Measurements from ENCODE around the gene CATSPER1. TPM values are rescaled to one million over a fixed set of nuclear protein-coding genes. Genes with fewer than 3 reads are reported as not detected.

CATSPER1 gene
- total and polyA plus RNA-seq, 4 experiments from 2014 or later = not detected

DNA sequence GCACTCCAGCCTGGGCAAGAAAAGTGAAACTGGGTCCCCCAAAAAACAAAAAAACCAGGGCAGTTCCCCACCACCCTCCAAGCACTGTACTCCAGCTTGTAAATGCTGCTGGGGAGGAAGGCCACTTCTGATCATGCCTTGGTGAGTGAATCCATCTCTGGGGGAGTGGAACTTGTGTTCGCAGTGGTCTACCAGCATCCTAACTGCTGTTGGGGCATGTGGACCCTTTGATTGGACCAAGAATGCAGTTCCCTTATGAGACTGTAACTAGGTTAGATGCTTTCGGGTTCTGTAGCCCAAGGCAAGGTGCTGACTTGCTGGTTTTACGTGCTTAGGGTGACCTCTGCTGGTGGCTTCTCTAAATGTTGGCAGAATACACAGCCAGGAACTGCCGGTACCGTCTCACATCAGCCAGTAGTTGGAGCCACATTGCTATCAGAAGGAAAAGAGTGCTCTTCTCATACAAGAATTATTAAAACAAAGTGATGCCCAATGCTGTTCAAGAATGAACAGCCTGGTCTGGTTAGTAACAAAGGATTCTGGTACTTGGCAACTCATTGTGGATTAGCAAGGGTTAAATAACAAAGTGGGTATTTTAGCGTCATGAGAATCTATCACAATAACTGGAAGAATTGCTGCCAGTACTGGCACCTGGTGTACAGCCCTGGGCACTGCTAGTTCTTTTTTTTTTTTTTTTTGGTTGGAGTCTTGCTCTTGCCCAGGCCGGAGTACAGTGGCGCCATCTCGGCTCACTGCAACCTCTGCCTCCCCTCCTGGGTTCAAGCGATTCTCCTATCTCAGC lies 37.3 kb downstream of the CATSPER1 start:
- peak overlapping the region; percentile 68 to 95 (median 86) for H3K27ac Mint-ChIP-seq
- POLR2A ChIA-PET (ENCODE audit: partially characterized antibody) = interaction anchor here (0.7 to 2.9 kb wide), 7 partner anchors 70 to 277 kb away, joined by 3 to 18 read pairs (median 6); partner anchors contain the start of genes C11orf68, CCDC85B, DRAP1 and FIBP
- CTCF ChIA-PET (ENCODE audit: partially characterized antibody) = interaction anchor here (0.7 to 13.9 kb wide), 13 partner anchors 9 to 277 kb away, joined by 3 to 255 read pairs (median 4); partner anchors contain the start of genes CCDC85B, FIBP and KAT5
- H3K9me3 ChIP-seq (ENCODE audit: control insufficient read depth in 1 of 2, low read length in 2 of 2) = no peaks in the 10 kb centered on the region
- H3K4me1 ChIP-seq (ENCODE audit: insufficient read depth, low read length) = peaks cover 6% of the 10 kb centered on the region
- H3K27ac ChIP-seq (ENCODE audit: low read depth, low read length) = no peak overlapping the region
- H3K36me3 ChIP-seq (ENCODE audit: insufficient read depth, low read length) = no peaks in the 10 kb centered on the region
- intact Hi-C loops (cut with micrococcal nuclease) = loop anchor here (1.0 kb wide), 8 partner anchors 33 to 283 kb away; partner anchors contain the start of genes AP5B1, FIBP and KAT5
- H3K36me3 Mint-ChIP-seq = peaks cover 0 to 3% of the 10 kb centered on the region in 2 donors
- no peak overlapping the region for H3K4me3 ChIP-seq (ENCODE audit: low read length in 2 of 2)
- peaks cover 5 to 7% (median 6%) of the 10 kb centered on the region in 4 donors for H3K4me1 Mint-ChIP-seq
- no peaks in the 10 kb centered on the region for H3K9me3 Mint-ChIP-seq
- no peaks in the 10 kb centered on the region for H3K27me3 ChIP-seq (ENCODE audit: insufficient read depth, low read length)
- peak overlapping the region in 1 of 8 donors; percentile 3 for H3K4me3 Mint-ChIP-seq
- no peaks in the 10 kb centered on the region for H3K27me3 Mint-ChIP-seq
- peak; percentile 92 to 94 (median 93) for DNase-seq

DNA sequence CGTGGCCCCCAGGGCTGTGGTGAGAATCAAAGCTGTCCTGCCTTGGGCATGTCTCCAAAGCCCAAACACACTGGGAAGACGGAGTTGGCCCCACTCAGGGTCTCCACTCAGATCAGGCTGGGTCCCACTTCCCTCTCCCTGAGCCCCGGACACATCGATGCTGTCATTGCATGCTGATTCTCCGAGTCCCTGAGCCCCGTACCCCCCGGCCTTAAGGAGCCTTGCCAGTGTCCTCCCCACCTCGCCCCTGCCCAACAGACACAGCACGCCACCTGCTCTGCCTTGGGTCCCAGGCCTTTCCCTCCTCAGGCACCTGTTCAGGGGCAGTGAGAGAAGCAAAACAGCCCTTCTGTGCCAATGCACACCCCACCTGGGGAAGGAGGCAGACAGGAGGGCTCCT lies 38.9 kb downstream of the CATSPER1 start:
- no peaks in the 10 kb centered on the region for H3K9me3 ChIP-seq (ENCODE audit: control insufficient read depth in 1 of 2, low read length in 2 of 2)
- no peaks in the 10 kb centered on the region for H3K36me3 ChIP-seq (ENCODE audit: insufficient read depth, low read length)
- peak overlapping the region in 1 of 7 donors; percentile 77 for H3K27ac Mint-ChIP-seq
- POLR2A ChIA-PET (ENCODE audit: partially characterized antibody) = interaction anchor here (1.5 kb wide), 1 partner anchor 276 kb away, joined by 6 read pairs; the partner anchor contains the start of gene KAT5
- H3K4me3 ChIP-seq (ENCODE audit: low read length in 2 of 2) = no peak overlapping the region
- H3K4me3 Mint-ChIP-seq = no peak overlapping the region
- H3K27ac ChIP-seq (ENCODE audit: low read depth, low read length) = no peak overlapping the region
- no peaks in the 10 kb centered on the region for H3K27me3 Mint-ChIP-seq
- H3K9me3 Mint-ChIP-seq = no peaks in the 10 kb centered on the region
- CTCF ChIA-PET (ENCODE audit: partially characterized antibody) = interaction anchor here (13.9 kb wide), 1 partner anchor 100 kb away, joined by 255 read pairs; the partner anchor contains the start of genes CCDC85B and FIBP
- intact Hi-C loops (cut with micrococcal nuclease) = no loop called here
- peaks cover 5 to 7% (median 6%) of the 10 kb centered on the region in 4 donors for H3K4me1 Mint-ChIP-seq
- H3K27me3 ChIP-seq (ENCODE audit: insufficient read depth, low read length) = no peaks in the 10 kb centered on the region
- DNase-seq = peak in 1 of 5 donors; percentile 29
- peaks cover 0 to 3% of the 10 kb centered on the region in 2 donors for H3K36me3 Mint-ChIP-seq
- peaks cover 6% of the 10 kb centered on the region for H3K4me1 ChIP-seq (ENCODE audit: insufficient read depth, low read length)

DNA sequence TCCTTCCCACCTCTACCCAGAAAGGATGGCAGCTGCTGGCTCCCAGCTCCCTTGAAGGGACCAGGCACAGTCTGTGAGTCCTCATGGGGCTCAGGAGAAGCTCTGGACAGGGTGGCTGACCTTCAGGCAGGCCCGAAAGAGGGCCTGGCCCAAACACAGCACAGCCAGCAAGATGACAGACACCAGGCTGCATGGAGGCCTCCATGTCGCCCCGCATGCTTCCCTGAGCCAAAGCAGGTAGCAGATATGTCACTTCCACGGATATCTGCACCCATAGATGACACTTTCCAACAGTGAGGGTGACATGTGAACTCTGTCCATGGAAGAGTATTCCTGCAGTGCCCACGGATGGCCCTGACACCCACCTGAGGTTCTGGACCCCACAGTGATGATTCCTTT lies 42.7 kb downstream of the CATSPER1 start:
- Histone ChIP-seq H3K36me3 (ENCODE audit: insufficient read depth, low read length) (peaks cover 8% of the 10 kb centered on the region), H3K4me1 (ENCODE audit: insufficient read depth, low read length) (no peaks in the 10 kb centered on the region), H3K9me3 (ENCODE audit: control insufficient read depth in 1 of 2, low read length in 2 of 2) (no peaks in the 10 kb centered on the region), H3K27me3 (ENCODE audit: insufficient read depth, low read length) (no peaks in the 10 kb centered on the region), H3K27ac (ENCODE audit: low read depth, low read length) (no peak overlapping the region), H3K4me3 (ENCODE audit: low read length in 2 of 2) (no peak overlapping the region)
- H3K9me3 Mint-ChIP-seq = no peaks in the 10 kb centered on the region
- H3K27ac Mint-ChIP-seq = no peak overlapping the region
- no peak overlapping the region for H3K4me3 Mint-ChIP-seq
- ChIA-PET CTCF (ENCODE audit: partially characterized antibody) (interaction anchor here (0.6 to 13.9 kb wide), 3 partner anchors 8 to 204 kb away, joined by 3 to 255 read pairs (median 7); partner anchors contain the start of genes CCDC85B and FIBP), POLR2A (ENCODE audit: partially characterized antibody) (interaction anchor here (1.3 kb wide), 1 partner anchor 99 kb away, joined by 6 read pairs; no protein-coding TSS in a partner anchor)
- DNase-seq = peak in 1 of 5 donors; percentile 3
- no peaks in the 10 kb centered on the region for H3K27me3 Mint-ChIP-seq
- peaks cover 8 to 13% of the 10 kb centered on the region in 2 donors for H3K36me3 Mint-ChIP-seq
- H3K4me1 Mint-ChIP-seq = peaks cover 0 to 2% (median 0%) of the 10 kb centered on the region in 4 donors
- intact Hi-C loops (cut with micrococcal nuclease) = no loop called here

DNA sequence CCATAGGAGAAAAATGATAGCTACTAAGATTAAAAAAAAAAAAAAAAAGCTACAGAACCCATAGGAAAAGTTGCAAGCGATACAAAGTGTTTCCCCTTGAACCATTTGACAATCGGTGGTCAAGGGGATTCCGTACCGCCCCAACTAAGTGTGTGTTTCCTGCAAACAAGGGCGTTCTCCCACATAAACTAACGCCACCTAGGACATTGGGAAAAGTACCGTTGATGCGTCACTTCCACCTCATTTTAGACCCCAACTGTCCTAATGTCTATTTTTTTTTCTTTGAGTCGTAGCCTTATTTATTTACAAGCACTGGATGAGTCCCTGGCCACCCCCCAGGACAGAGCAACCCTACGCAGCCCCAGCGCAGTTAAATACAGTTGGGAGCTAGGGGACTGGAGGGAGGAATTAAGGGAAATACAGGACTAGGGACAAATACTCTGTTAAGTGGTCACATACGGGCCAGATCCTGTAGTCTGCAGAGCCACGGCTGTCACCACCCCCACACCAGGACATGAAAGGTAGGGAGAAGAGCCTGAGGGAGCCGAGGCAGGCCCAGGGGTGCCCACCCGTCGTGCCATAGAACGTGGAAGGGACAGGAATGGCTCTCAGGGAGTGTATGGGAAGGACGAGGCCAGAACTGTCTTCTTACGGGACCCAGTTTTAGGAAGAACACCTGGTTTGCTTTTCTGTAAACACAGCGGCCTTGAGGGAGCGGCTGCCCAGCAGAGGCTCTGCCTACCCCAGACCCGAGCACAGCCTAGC lies 43.3 kb downstream of the CATSPER1 start:
- H3K9me3 ChIP-seq (ENCODE audit: control insufficient read depth in 1 of 2, low read length in 2 of 2) = no peaks in the 10 kb centered on the region
- Mint-ChIP-seq H3K9me3 (no peaks in the 10 kb centered on the region), H3K27me3 (no peaks in the 10 kb centered on the region), H3K27ac (peak overlapping the region in 1 of 7 donors; percentile 29), H3K36me3 (peaks cover 8 to 16% of the 10 kb centered on the region in 2 donors), H3K4me1 (peaks cover 0 to 2% (median 0%) of the 10 kb centered on the region in 4 donors), H3K4me3 (no peak overlapping the region)
- no peak overlapping the region for H3K4me3 ChIP-seq (ENCODE audit: low read length in 2 of 2)
- no peaks in the 10 kb centered on the region for H3K4me1 ChIP-seq (ENCODE audit: insufficient read depth, low read length)
- intact Hi-C loops (cut with micrococcal nuclease) = no loop called here
- H3K27me3 ChIP-seq (ENCODE audit: insufficient read depth, low read length) = no peaks in the 10 kb centered on the region
- peaks cover 8% of the 10 kb centered on the region for H3K36me3 ChIP-seq (ENCODE audit: insufficient read depth, low read length)
- DNase-seq = no peak
- ChIA-PET POLR2A (ENCODE audit: partially characterized antibody) (interaction anchor here (1.3 kb wide), 1 partner anchor 98 kb away, joined by 6 read pairs; no protein-coding TSS in a partner anchor), CTCF (ENCODE audit: partially characterized antibody) (interaction anchor here (0.6 to 13.9 kb wide), 4 partner anchors 9 to 203 kb away, joined by 3 to 255 read pairs (median 5); partner anchors contain the start of genes CCDC85B and FIBP)
- H3K27ac ChIP-seq (ENCODE audit: low read depth, low read length) = no peak overlapping the region

DNA sequence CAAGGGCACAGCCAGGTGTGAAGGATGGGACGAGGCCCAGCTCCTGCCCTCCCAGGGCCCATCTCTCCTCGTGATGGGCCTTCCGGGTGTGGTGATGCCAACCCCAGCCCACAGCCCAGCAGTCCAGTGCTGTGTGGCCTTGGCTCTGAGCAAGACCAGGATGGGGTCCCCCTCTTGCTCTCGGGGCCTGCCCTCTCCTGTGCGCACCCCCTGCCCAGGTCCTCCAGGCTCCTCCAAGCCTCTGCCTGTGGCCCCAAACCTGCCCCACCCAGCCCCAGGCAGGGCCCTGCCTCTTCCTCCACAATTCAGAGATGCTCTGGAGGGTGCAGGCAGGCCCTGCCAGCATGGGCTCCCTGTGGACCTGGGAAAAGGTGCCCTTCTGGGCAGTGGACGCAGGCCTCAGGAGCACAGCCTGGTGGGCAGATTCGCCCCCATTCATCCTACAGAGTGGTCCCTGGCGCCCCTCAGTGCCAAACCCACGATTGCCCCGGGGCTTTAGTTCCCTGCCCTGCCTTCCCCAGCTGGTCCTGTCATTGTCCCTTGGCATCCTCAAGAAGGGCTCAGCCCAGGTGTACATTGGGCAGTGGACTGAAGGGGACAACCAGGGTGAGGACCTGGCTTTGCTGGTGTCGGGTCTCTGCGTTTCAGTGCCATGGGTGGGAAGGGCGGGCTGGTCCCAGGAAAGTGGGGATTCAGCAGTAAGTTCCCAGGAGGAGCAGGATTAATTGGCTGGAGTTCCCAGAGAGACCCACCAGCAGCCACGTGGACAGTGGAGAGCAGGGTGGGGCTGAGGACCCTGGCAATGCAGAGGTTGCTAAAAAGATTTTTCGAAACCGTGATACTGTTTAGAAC lies 44.1 kb downstream of the CATSPER1 start:
- no peaks in the 10 kb centered on the region for H3K27me3 ChIP-seq (ENCODE audit: insufficient read depth, low read length)
- ChIA-PET CTCF (ENCODE audit: partially characterized antibody) (interaction anchor here (0.6 to 13.9 kb wide), 2 partner anchors 95 to 160 kb away, joined by 3 to 255 read pairs; partner anchors contain the start of genes CCDC85B and FIBP), POLR2A (ENCODE audit: partially characterized antibody) (interaction anchor here (0.9 to 1.4 kb wide), 3 partner anchors 20 to 97 kb away, joined by 3 to 6 read pairs (median 3); partner anchors contain the start of gene SART1)
- Mint-ChIP-seq H3K27ac (no peak overlapping the region), H3K4me1 (peaks cover 0 to 2% (median 0%) of the 10 kb centered on the region in 4 donors), H3K4me3 (no peak overlapping the region), H3K9me3 (no peaks in the 10 kb centered on the region), H3K36me3 (peaks cover 8 to 20% of the 10 kb centered on the region in 2 donors), H3K27me3 (no peaks in the 10 kb centered on the region)
- DNase-seq = peak in 1 of 5 donors; percentile 30
- no peaks in the 10 kb centered on the region for H3K4me1 ChIP-seq (ENCODE audit: insufficient read depth, low read length)
- peaks cover 16% of the 10 kb centered on the region for H3K36me3 ChIP-seq (ENCODE audit: insufficient read depth, low read length)
- no peaks in the 10 kb centered on the region for H3K9me3 ChIP-seq (ENCODE audit: control insufficient read depth in 1 of 2, low read length in 2 of 2)
- no peak overlapping the region for H3K27ac ChIP-seq (ENCODE audit: low read depth, low read length)
- intact Hi-C loops (cut with micrococcal nuclease) = no loop called here
- no peak overlapping the region for H3K4me3 ChIP-seq (ENCODE audit: low read length in 2 of 2)

DNA sequence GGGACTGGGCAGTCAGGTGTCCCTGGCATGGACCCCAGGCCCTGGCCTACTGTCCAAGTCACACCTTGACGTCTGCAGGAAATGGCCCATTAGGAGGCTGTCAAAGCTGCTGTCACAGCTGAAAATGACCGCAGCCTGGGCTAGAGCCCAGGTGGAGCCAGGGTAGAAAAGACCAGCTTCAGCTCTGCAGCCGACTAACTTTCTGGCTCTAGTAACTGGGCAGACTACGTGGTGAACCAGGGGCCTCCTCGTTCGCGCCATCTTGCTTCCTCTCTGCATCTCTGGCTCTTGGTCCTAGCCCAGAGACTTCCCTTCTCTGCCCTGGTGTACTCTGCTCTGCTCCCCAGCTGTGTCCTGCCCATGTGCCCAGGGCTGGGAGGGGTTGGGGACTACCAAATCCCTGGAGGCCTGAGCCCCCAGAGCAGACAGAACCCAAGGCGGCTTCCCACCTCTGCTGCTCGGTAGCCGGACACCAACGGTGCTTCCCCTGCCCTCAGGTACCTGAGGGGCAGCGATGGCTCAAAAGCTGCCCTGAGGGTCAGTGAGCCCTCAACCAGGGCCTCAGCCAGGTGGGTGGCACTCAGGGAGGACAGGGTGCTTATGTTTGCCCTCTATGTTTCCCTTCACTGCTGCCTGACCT lies 45.1 kb downstream of the CATSPER1 start:
- POLR2A ChIA-PET (ENCODE audit: partially characterized antibody) = interaction anchor here (0.8 to 1.4 kb wide), 3 partner anchors 19 to 96 kb away, joined by 3 read pairs; partner anchors contain the start of gene SART1
- H3K36me3 ChIP-seq (ENCODE audit: insufficient read depth, low read length) = peaks cover 20% of the 10 kb centered on the region
- Mint-ChIP-seq H3K36me3 (peaks cover 8 to 27% of the 10 kb centered on the region in 2 donors), H3K9me3 (no peaks in the 10 kb centered on the region), H3K4me3 (no peak overlapping the region), H3K4me1 (peaks cover 0 to 2% (median 0%) of the 10 kb centered on the region in 4 donors), H3K27ac (peak overlapping the region in 2 of 7 donors; percentile 50 to 63), H3K27me3 (no peaks in the 10 kb centered on the region)
- H3K4me1 ChIP-seq (ENCODE audit: insufficient read depth, low read length) = no peaks in the 10 kb centered on the region
- CTCF ChIA-PET (ENCODE audit: partially characterized antibody) = no interaction called here
- H3K4me3 ChIP-seq (ENCODE audit: low read length in 2 of 2) = no peak overlapping the region
- intact Hi-C loops (cut with micrococcal nuclease) = no loop called here
- no peak overlapping the region for H3K27ac ChIP-seq (ENCODE audit: low read depth, low read length)
- no peaks in the 10 kb centered on the region for H3K9me3 ChIP-seq (ENCODE audit: control insufficient read depth in 1 of 2, low read length in 2 of 2)
- peak in 1 of 5 donors; percentile 16 for DNase-seq
- no peaks in the 10 kb centered on the region for H3K27me3 ChIP-seq (ENCODE audit: insufficient read depth, low read length)
